ENCODE measurements around the gene PRTFDC1.

- TF ChIP-seq SIRT6 (IDR thresholded peaks at IDR 0.05; ENCODE audit: low read length) (no peak), CTCF (IDR thresholded peaks at IDR 0.05; ENCODE audit: control extremely low read depth in 1 of 3, insufficient read depth in 1 of 3, low read depth in 1 of 3, low read length in 3 of 3) (no peak), POLR2A (IDR thresholded peaks at IDR 0.05; ENCODE audit: control extremely low read depth in 1 of 2, low read depth in 2 of 2, low read length in 2 of 2) (no peak), NRF1 (IDR thresholded peaks at IDR 0.05; ENCODE audit: low read depth, low read length) (no peak), SRF (IDR thresholded peaks at IDR 0.05; ENCODE audit: low read depth, low read length) (no peak), KDM1A (IDR thresholded peaks at IDR 0.05; ENCODE audit: borderline replicate concordance, low read length) (no peak), NANOG (IDR thresholded peaks at IDR 0.05; ENCODE audit: insufficient read depth, low read depth, low read length, poor library complexity, severe bottlenecking) (no peak), EZH2 (IDR thresholded peaks at IDR 0.05; ENCODE audit: low read depth, low read length, severe bottlenecking) (no peak), JUND (IDR thresholded peaks at IDR 0.05; ENCODE audit: low read length) (no peak), ZNF274 (IDR thresholded peaks at IDR 0.05; ENCODE audit: borderline replicate concordance, extremely low read depth, low read length) (no peak)
Observed at GRCh38 chr10:24865783-24866182, 86.6 kb downstream of the PRTFDC1 start.

Data from H1 (cell line).